GM18519 (cell line): ENCODE measurements around the gene EXOG.

Experiments used
- ATAC-seq: cut with Tn5 transposase; IDR thresholded peaks from one replicate; pipeline ENCODE4 v1.9.1; 2021; ENCODE audit warnings: mild to moderate bottlenecking, moderate library complexity; ENCODE audit not compliant: unreplicated experiment, low FRiP score

The EXOG gene

GRCh38 chr3:38496131-38496910 lies at the start of gene EXOG:
TSS of gene EXOG (plus strand) at chr3:38496340. CDS start at chr3:38496368, 28 bp downstream.
- peak; percentile 59 for ATAC-seq

GRCh38 chr3:38446812-38447211 lies 49.3 kb upstream of the EXOG start:
- ATAC-seq: no peak

- ATAC-seq: no peak
Observed at GRCh38 chr3:38450853-38451252, 45.3 kb upstream of the EXOG start.

- ATAC-seq: no peak
Observed at GRCh38 chr3:38453075-38453912, 42.8 kb upstream of the EXOG start, which contains the start of gene ACVR2B. TSS of gene ACVR2B (plus strand) at chr3:38453890. CDS start at chr3:38454323, 433 bp downstream.

- no peak for ATAC-seq
Observed at GRCh38 chr3:38453913-38454177, 42.3 kb upstream of the EXOG start.

- no peak for ATAC-seq
Observed at GRCh38 chr3:38454178-38454883, 41.8 kb upstream of the EXOG start.

- ATAC-seq: no peak
Observed at GRCh38 chr3:38454884-38455638, 41.1 kb upstream of the EXOG start.

GRCh38 chr3:38455639-38456430 lies 40.3 kb upstream of the EXOG start:
- no peak for ATAC-seq

- no peak for ATAC-seq
Observed at GRCh38 chr3:38457111-38458003, 38.8 kb upstream of the EXOG start.

GRCh38 chr3:38458796-38459498 lies 37.2 kb upstream of the EXOG start:
- ATAC-seq: no peak

GRCh38 chr3:38459499-38460048 lies 36.6 kb upstream of the EXOG start:
- no peak for ATAC-seq

GRCh38 chr3:38460377-38461270 lies 35.5 kb upstream of the EXOG start:
- ATAC-seq: no peak

GRCh38 chr3:38465588-38466154 lies 30.5 kb upstream of the EXOG start:
- no peak for ATAC-seq

- no peak for ATAC-seq
Observed at GRCh38 chr3:38468765-38469164, 27.4 kb upstream of the EXOG start.

GRCh38 chr3:38469852-38470251 lies 26.3 kb upstream of the EXOG start:
- no peak for ATAC-seq

GRCh38 chr3:38471260-38471857 lies 24.8 kb upstream of the EXOG start:
- no peak for ATAC-seq
